Measurements from ENCODE around the gene DSCAML1.

DSCAML1 gene

GRCh38 chr11:117514256-117514655 lies 282.8 kb downstream of the DSCAML1 start:
- Histone ChIP-seq H3K79me2 (ENCODE audit: insufficient read depth, low read length) (no peaks in the 10 kb centered on the region), H3K4me2 (ENCODE audit: low read length) (no peak overlapping the region), H3K27ac (ENCODE audit: low read depth, low read length, poor library complexity, severe bottlenecking) (no peak overlapping the region), H3F3A (ENCODE audit: insufficient read depth, low read length) (no peaks in the 10 kb centered on the region), H3K9me3 (ENCODE audit: low read length) (no peaks in the 10 kb centered on the region), H3K4me1 (ENCODE audit: insufficient read depth, low read length, severe bottlenecking) (no peaks in the 10 kb centered on the region), H3K36me3 (ENCODE audit: insufficient read depth, low read length) (no peaks in the 10 kb centered on the region), H3K9me2 (ENCODE audit: low read depth, low read length) (no peaks in the 10 kb centered on the region), H2AFZ (ENCODE audit: low read length) (no peak overlapping the region), H3K27me3 (ENCODE audit: insufficient read depth, low read length) (no peaks in the 10 kb centered on the region), H3K4me3 (ENCODE audit: low read depth, low read length, poor library complexity, severe bottlenecking) (no peak overlapping the region), H4K20me1 (ENCODE audit: insufficient read depth, low read length) (no peaks in the 10 kb centered on the region), H3K9ac (ENCODE audit: low read length) (no peak overlapping the region)
- TF ChIP-seq EZH2 (IDR thresholded peaks at IDR 0.05; ENCODE audit: borderline replicate concordance, low read length) (no peak), CTCF (IDR thresholded peaks at IDR 0.05; ENCODE audit: low read length) (no peak)

- Histone ChIP-seq H3K9me2 (ENCODE audit: low read depth, low read length) (no peaks in the 10 kb centered on the region), H3K9ac (ENCODE audit: low read length) (no peak overlapping the region), H3K9me3 (ENCODE audit: low read length) (no peaks in the 10 kb centered on the region), H3K4me3 (ENCODE audit: low read depth, low read length, poor library complexity, severe bottlenecking) (no peak overlapping the region), H3K79me2 (ENCODE audit: insufficient read depth, low read length) (no peaks in the 10 kb centered on the region), H3K4me2 (ENCODE audit: low read length) (no peak overlapping the region), H3K27me3 (ENCODE audit: insufficient read depth, low read length) (no peaks in the 10 kb centered on the region), H4K20me1 (ENCODE audit: insufficient read depth, low read length) (no peaks in the 10 kb centered on the region), H3K36me3 (ENCODE audit: insufficient read depth, low read length) (no peaks in the 10 kb centered on the region), H2AFZ (ENCODE audit: low read length) (no peak overlapping the region), H3K4me1 (ENCODE audit: insufficient read depth, low read length, severe bottlenecking) (no peaks in the 10 kb centered on the region), H3F3A (ENCODE audit: insufficient read depth, low read length) (no peaks in the 10 kb centered on the region), H3K27ac (ENCODE audit: low read depth, low read length, poor library complexity, severe bottlenecking) (no peak overlapping the region)
- no peak for TF ChIP-seq CTCF (IDR thresholded peaks at IDR 0.05; ENCODE audit: low read length)
- no peak for TF ChIP-seq EZH2 (IDR thresholded peaks at IDR 0.05; ENCODE audit: borderline replicate concordance, low read length)
These were observed 283.4 kb downstream of the DSCAML1 start for GRCh38 chr11:117513666-117514065.

GRCh38 chr11:117511931-117512539 lies 285.0 kb downstream of the DSCAML1 start:
- Histone ChIP-seq H3K4me1 (ENCODE audit: insufficient read depth, low read length, severe bottlenecking) (no peaks in the 10 kb centered on the region), H3K36me3 (ENCODE audit: insufficient read depth, low read length) (no peaks in the 10 kb centered on the region), H3K9me3 (ENCODE audit: low read length) (no peaks in the 10 kb centered on the region), H3K79me2 (ENCODE audit: insufficient read depth, low read length) (no peaks in the 10 kb centered on the region), H3K9me2 (ENCODE audit: low read depth, low read length) (no peaks in the 10 kb centered on the region), H3K4me2 (ENCODE audit: low read length) (no peak overlapping the region), H3K4me3 (ENCODE audit: low read depth, low read length, poor library complexity, severe bottlenecking) (no peak overlapping the region), H3K27ac (ENCODE audit: low read depth, low read length, poor library complexity, severe bottlenecking) (no peak overlapping the region), H4K20me1 (ENCODE audit: insufficient read depth, low read length) (no peaks in the 10 kb centered on the region), H3K9ac (ENCODE audit: low read length) (no peak overlapping the region), H2AFZ (ENCODE audit: low read length) (no peak overlapping the region), H3F3A (ENCODE audit: insufficient read depth, low read length) (no peaks in the 10 kb centered on the region), H3K27me3 (ENCODE audit: insufficient read depth, low read length) (no peaks in the 10 kb centered on the region)
- TF ChIP-seq EZH2 (IDR thresholded peaks at IDR 0.05; ENCODE audit: borderline replicate concordance, low read length), result no peak

- Histone ChIP-seq H3K9ac (ENCODE audit: low read length) (no peak overlapping the region), H3K4me3 (ENCODE audit: low read depth, low read length, poor library complexity, severe bottlenecking) (no peak overlapping the region), H2AFZ (ENCODE audit: low read length) (no peak overlapping the region), H3K9me3 (ENCODE audit: low read length) (no peaks in the 10 kb centered on the region), H3K27me3 (ENCODE audit: insufficient read depth, low read length) (no peaks in the 10 kb centered on the region), H3K27ac (ENCODE audit: low read depth, low read length, poor library complexity, severe bottlenecking) (no peak overlapping the region), H3K9me2 (ENCODE audit: low read depth, low read length) (no peaks in the 10 kb centered on the region), H3F3A (ENCODE audit: insufficient read depth, low read length) (no peaks in the 10 kb centered on the region), H4K20me1 (ENCODE audit: insufficient read depth, low read length) (no peaks in the 10 kb centered on the region), H3K4me2 (ENCODE audit: low read length) (no peak overlapping the region), H3K79me2 (ENCODE audit: insufficient read depth, low read length) (no peaks in the 10 kb centered on the region), H3K4me1 (ENCODE audit: insufficient read depth, low read length, severe bottlenecking) (no peaks in the 10 kb centered on the region), H3K36me3 (ENCODE audit: insufficient read depth, low read length) (no peaks in the 10 kb centered on the region)
- TF ChIP-seq CTCF (IDR thresholded peaks at IDR 0.05; ENCODE audit: low read length), result no peak
These were observed 285.5 kb downstream of the DSCAML1 start for GRCh38 chr11:117511483-117511930.

All from OCI-LY1 (cell line).